Neural crest cell (in vitro differentiated cells): ENCODE results near the gene RNF38. TPM values are rescaled to one million over a fixed set of nuclear protein-coding genes. Genes with fewer than 3 reads are reported as not detected.

ENCODE experiments used
- DNase-seq: peaks from one replicate; pipeline ENCODE4 v3.0.0; 2021; ENCODE audit warnings: low read depth, mixed read lengths, low spot score
- H3K27ac Mint-ChIP-seq: one replicate; pipeline ENCODE4 v1.8.0; 2021; ENCODE audit warnings: mild to moderate bottlenecking, mixed read lengths; ENCODE audit not compliant: unreplicated experiment
- H3K27me3 Mint-ChIP-seq: 2 replicates; pipeline ENCODE4 v1.8.0; 2021; ENCODE audit warnings: low read depth, mild to moderate bottlenecking, mixed read lengths
- H3K36me3 Mint-ChIP-seq: 2 replicates; pipeline ENCODE4 v1.8.0; 2021; ENCODE audit warnings: low read depth, mild to moderate bottlenecking, mixed read lengths
- H3K4me1 Mint-ChIP-seq: 2 replicates; pipeline ENCODE4 v1.8.0; 2021; ENCODE audit warnings: mixed read lengths
- H3K4me3 Mint-ChIP-seq: one replicate; pipeline ENCODE4 v1.8.0; 2021; ENCODE audit warnings: mild to moderate bottlenecking, mixed read lengths
- H3K9me3 Mint-ChIP-seq: 2 replicates; pipeline ENCODE4 v1.8.0; 2021; ENCODE audit warnings: mixed read lengths
- total RNA-seq: library from RNA; stranded (reverse); gene quantifications from 2 replicates; pipeline ENCODE4 v1.2.1, GENCODE V29; 2021
- TF ChIP-seq, protein P1 (sequence below): fragments of 200-600 bp; sonication (generic); conservative IDR thresholded peaks from 2 replicates; pipeline ENCODE4 v1.5.0; 2021; ENCODE audit warnings: antibody characterized with exemption, mild to moderate bottlenecking

RNF38 gene
- total RNA-seq, 1 donor from 2014 or later = 55.7 TPM

DNA sequence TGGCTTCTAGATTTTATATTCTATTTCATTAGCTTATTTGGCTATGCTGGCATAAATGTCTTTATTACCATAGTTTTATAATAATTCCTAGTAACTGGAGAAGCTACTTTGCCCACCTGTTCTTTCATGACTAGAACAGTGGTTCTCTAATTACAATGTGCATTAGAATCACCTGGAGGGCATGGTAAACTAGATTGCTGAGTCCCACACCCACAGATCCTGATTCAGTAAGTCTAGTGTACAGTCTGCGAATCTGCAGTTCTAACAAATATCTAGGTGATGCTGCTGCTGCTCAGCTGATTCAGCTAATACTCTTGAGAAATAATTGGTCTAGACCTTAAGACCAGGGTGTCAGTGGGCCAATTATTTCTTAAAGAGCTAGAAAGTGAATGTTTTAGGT, 35.5 kb downstream of the RNF38 start:
- Mint-ChIP-seq H3K4me1 (no peaks in the 10 kb centered on the region), H3K4me3 (no peak overlapping the region), H3K9me3 (no peaks in the 10 kb centered on the region), H3K27me3 (no peaks in the 10 kb centered on the region), H3K36me3 (peaks cover 13% of the 10 kb centered on the region), H3K27ac (no peak overlapping the region)
- TF ChIP-seq, protein P1, sequence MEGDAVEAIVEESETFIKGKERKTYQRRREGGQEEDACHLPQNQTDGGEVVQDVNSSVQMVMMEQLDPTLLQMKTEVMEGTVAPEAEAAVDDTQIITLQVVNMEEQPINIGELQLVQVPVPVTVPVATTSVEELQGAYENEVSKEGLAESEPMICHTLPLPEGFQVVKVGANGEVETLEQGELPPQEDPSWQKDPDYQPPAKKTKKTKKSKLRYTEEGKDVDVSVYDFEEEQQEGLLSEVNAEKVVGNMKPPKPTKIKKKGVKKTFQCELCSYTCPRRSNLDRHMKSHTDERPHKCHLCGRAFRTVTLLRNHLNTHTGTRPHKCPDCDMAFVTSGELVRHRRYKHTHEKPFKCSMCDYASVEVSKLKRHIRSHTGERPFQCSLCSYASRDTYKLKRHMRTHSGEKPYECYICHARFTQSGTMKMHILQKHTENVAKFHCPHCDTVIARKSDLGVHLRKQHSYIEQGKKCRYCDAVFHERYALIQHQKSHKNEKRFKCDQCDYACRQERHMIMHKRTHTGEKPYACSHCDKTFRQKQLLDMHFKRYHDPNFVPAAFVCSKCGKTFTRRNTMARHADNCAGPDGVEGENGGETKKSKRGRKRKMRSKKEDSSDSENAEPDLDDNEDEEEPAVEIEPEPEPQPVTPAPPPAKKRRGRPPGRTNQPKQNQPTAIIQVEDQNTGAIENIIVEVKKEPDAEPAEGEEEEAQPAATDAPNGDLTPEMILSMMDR = no peak
- DNase-seq = no peak

DNA sequence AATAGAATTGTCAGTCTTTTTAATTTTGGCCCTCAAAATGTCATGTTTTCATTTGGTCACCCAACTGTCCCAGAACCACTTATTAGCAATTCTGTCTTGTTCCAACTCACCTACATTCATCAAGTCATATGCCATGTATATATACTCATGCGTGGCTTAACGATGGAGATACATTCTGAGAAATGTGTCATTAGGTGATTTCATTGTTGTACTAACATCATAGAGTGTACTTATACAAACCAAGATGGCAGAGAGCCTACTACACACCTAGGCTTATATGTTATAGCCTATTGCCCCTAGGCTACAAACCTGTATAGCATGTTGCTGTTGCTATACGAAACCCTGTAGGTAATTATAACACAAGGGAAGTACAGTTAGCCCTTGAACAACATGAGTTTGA, 36.6 kb downstream of the RNF38 start:
- Mint-ChIP-seq H3K4me1 (no peaks in the 10 kb centered on the region), H3K4me3 (no peak overlapping the region), H3K27ac (no peak overlapping the region), H3K27me3 (no peaks in the 10 kb centered on the region), H3K36me3 (peaks cover 8% of the 10 kb centered on the region), H3K9me3 (no peaks in the 10 kb centered on the region)
- TF ChIP-seq, protein P1 = no peak
- DNase-seq = no peak

DNA sequence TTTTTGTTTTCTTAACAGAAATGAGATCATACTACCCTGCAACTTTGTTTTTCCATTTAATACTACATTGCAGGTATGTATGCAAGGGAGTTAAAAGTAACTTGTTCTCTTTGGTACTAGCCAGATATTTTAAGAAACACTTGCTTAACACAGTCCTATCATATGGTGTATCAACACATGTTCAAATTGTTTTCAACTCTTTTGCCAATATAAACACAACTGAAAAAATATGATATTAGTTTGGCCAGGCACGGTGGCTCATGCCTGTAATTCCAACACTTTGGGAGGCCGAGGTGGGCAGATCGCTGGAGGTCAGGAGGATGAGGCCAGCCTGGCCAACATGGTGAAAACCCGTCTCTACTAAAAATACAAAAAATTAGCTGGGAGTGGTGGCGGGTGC, 41.6 kb downstream of the RNF38 start:
- H3K27ac Mint-ChIP-seq = no peak overlapping the region
- peaks cover 7% of the 10 kb centered on the region for H3K36me3 Mint-ChIP-seq
- no peaks in the 10 kb centered on the region for H3K9me3 Mint-ChIP-seq
- TF ChIP-seq, protein P1 = no peak
- no peak for DNase-seq
- H3K4me3 Mint-ChIP-seq = no peak overlapping the region
- H3K4me1 Mint-ChIP-seq = no peaks in the 10 kb centered on the region
- no peaks in the 10 kb centered on the region for H3K27me3 Mint-ChIP-seq

DNA sequence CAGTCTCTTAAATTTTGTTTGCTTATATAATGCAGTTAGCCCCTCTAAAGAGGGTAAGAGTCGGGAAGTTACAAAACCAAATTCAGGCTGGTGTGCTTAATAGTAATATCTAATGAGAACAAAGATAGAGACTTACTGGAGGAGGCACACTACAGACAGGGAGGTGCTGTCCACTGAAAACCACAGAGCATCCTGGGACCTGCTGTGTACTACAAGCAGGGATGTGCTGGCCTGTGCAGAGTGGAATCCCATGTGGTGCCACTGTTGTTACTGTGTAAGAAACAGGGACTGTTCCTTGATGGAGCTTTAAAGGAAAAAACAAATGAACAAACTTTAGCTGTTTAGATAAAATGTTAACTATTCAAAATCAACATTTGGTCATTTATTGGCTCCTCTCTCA, 42.4 kb downstream of the RNF38 start:
- TF ChIP-seq, protein P1 = no peak
- H3K27ac Mint-ChIP-seq = no peak overlapping the region
- peaks cover 3% of the 10 kb centered on the region for H3K36me3 Mint-ChIP-seq
- H3K4me1 Mint-ChIP-seq = no peaks in the 10 kb centered on the region
- no peak for DNase-seq
- no peaks in the 10 kb centered on the region for H3K9me3 Mint-ChIP-seq
- no peak overlapping the region for H3K4me3 Mint-ChIP-seq
- no peaks in the 10 kb centered on the region for H3K27me3 Mint-ChIP-seq

DNA sequence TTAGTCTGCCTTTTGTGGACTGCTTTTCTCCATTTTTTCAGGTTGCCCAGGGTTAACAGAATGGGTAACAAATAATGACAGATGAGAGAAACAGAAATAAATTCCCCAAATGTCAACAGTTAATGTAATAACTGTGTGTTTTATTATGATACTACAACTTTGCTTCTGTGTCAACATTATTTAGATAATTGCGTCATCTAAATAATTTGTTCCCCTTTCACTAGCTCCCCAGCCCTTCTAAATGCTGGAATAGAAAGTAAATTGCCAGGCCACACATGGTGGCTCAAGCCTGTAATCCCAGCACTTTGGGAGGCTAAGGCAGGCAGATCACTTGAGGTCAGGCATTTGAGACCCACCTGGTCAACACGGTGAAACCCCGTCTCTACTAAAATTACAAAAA, 53.5 kb downstream of the RNF38 start:
- Mint-ChIP-seq H3K9me3 (no peaks in the 10 kb centered on the region), H3K27ac (no peak overlapping the region), H3K4me1 (no peaks in the 10 kb centered on the region), H3K4me3 (no peak overlapping the region), H3K36me3 (peaks cover 40% of the 10 kb centered on the region), H3K27me3 (no peaks in the 10 kb centered on the region)
- no peak for DNase-seq
- TF ChIP-seq, protein P1 = no peak
